NCI-H82 treated with DMSO at 0.1 percent for 48 hours (cell line): Measurements from ENCODE around the gene AGPAT1.
A peak's percentile ranks its signal among the peaks of the same experiment; 100 is the strongest.
"Not testable (repeated sequence)": the region's sequence is repeated elsewhere in the genome, so short reads cannot be mapped to it uniquely, and the experiment has no call there.

Experiments
- DNase-seq: peaks from one replicate; lab custom pipeline; 2025; ENCODE audit not compliant: unreplicated experiment; lab: John Stamatoyannopoulos, UW

Gene AGPAT1

GRCh38 chr6:32151181-32151862 lies 24.6 kb downstream of the AGPAT1 start:
- peak; percentile 62 for DNase-seq

- no peak for DNase-seq
These were observed 25.7 kb downstream of the AGPAT1 start for GRCh38 chr6:32149932-32150870.

GRCh38 chr6:32149092-32149755 lies 26.7 kb downstream of the AGPAT1 start:
- no peak for DNase-seq

- no peak for DNase-seq
These were observed 27.4 kb downstream of the AGPAT1 start for GRCh38 chr6:32148289-32149091.

- no peak for DNase-seq
These were observed 28.3 kb downstream of the AGPAT1 start for GRCh38 chr6:32147401-32148132.

- no peak for DNase-seq
These were observed 29.2 kb downstream of the AGPAT1 start for GRCh38 chr6:32146687-32147086.

- no peak for DNase-seq
These were observed 29.6 kb downstream of the AGPAT1 start for GRCh38 chr6:32146287-32146686.

- DNase-seq, result not testable (repeated sequence)
These were observed 31.6 kb downstream of the AGPAT1 start for GRCh38 chr6:32144238-32144637.

- no peak for DNase-seq
These were observed 35.4 kb downstream of the AGPAT1 start for GRCh38 chr6:32140420-32141046.

GRCh38 chr6:32139590-32139989 lies 36.3 kb downstream of the AGPAT1 start:
- no peak for DNase-seq

- no peak for DNase-seq
These were observed 38.4 kb downstream of the AGPAT1 start for GRCh38 chr6:32137454-32137853.

GRCh38 chr6:32133786-32134185 lies 42.1 kb downstream of the AGPAT1 start:
- no peak for DNase-seq

GRCh38 chr6:32132110-32132509 lies 43.8 kb downstream of the AGPAT1 start:
- DNase-seq, result no peak

GRCh38 chr6:32131439-32131948 lies 44.4 kb downstream of the AGPAT1 start:
- no peak for DNase-seq

GRCh38 chr6:32129297-32130088 lies 46.4 kb downstream of the AGPAT1 start:
- DNase-seq, result no peak

- DNase-seq, result no peak
These were observed 47.1 kb downstream of the AGPAT1 start for GRCh38 chr6:32128751-32129296.

GRCh38 chr6:32127717-32128592 lies 47.9 kb downstream of the AGPAT1 start, which contains the start of gene ATF6B:
TSS of gene ATF6B (minus strand) at chr6:32128246. CDS start at chr6:32128207, 39 bp downstream.
- peak; percentile 99 for DNase-seq
